HepG2 (cell line): ENCODE data around the gene ALDH7A1. TPM values are rescaled to one million over a fixed set of nuclear protein-coding genes. Genes with fewer than 3 reads are reported as not detected.
A peak's percentile ranks its signal among the peaks of the same experiment; 100 is the strongest.

Experiments
- AKAP8 ChIP-seq: sonication (generic); formaldehyde crosslinking; IDR thresholded peaks from 2 replicates; pipeline ENCODE4 v1.5.1; 2020; ENCODE audit warnings: mild to moderate bottlenecking, missing genetic modification reagents
- CREBL2 ChIP-seq: sonication (generic); formaldehyde crosslinking; IDR thresholded peaks from 2 replicates; pipeline ENCODE4 v1.8.1; 2023; ENCODE audit warnings: missing genetic modification reagents, mild to moderate bottlenecking, borderline replicate concordance
- GATA4 ChIP-seq: sonication (generic); IDR thresholded peaks from 2 replicates; pipeline ENCODE4 v1.6.1; 2016; ENCODE audit warnings: antibody characterized with exemption, low read depth, borderline replicate concordance
- KMT2B ChIP-seq: IDR thresholded peaks from 2 replicates; pipeline ENCODE4 v1.6.1; 2016; ENCODE audit warnings: missing genetic modification reagents, missing compliant biosample characterization
- NRL ChIP-seq: sonication (generic); formaldehyde crosslinking; IDR thresholded peaks from 2 replicates; pipeline ENCODE4 v1.5.0; 2020; ENCODE audit warnings: missing genetic modification reagents, mild to moderate bottlenecking, moderate library complexity, borderline replicate concordance
- POLR2G ChIP-seq: fragments of 200-400 bp; formaldehyde crosslinking; IDR thresholded peaks from 2 replicates; pipeline ENCODE4 v1.6.1; 2018; ENCODE audit warnings: mild to moderate bottlenecking, low read depth, low read length, moderate library complexity
- PRDM10 ChIP-seq: sonication (generic); formaldehyde crosslinking; IDR thresholded peaks from 2 replicates; pipeline ENCODE4 v1.4.0; 2020; ENCODE audit warnings: low read depth, missing genetic modification reagents
- STAT6 ChIP-seq: sonication (generic); formaldehyde crosslinking; IDR thresholded peaks from 2 replicates; pipeline ENCODE4 v1.4.0; 2020; ENCODE audit warnings: missing genetic modification reagents, mild to moderate bottlenecking, borderline replicate concordance
- TAF15 ChIP-seq: fragments of 200-400 bp; formaldehyde crosslinking; IDR thresholded peaks from one replicate; pipeline ENCODE4 v1.6.1; 2018; ENCODE audit warnings: mild to moderate bottlenecking, low read depth, low read length; ENCODE audit not compliant: poor library complexity, severe bottlenecking
- THAP7 ChIP-seq: sonication (generic); formaldehyde crosslinking; IDR thresholded peaks from 2 replicates; pipeline ENCODE4 v1.8.1; 2023; ENCODE audit warnings: mild to moderate bottlenecking, missing genetic modification reagents
- ZFX ChIP-seq: sonication (generic); formaldehyde crosslinking; IDR thresholded peaks from 2 replicates; pipeline ENCODE4 v1.4.0; 2020; ENCODE audit warnings: mild to moderate bottlenecking, low read depth, missing genetic modification reagents, moderate library complexity
- ZNF260 ChIP-seq: sonication (generic); formaldehyde crosslinking; IDR thresholded peaks from 2 replicates; pipeline ENCODE4 v1.4.0; 2020; ENCODE audit warnings: missing genetic modification reagents, low read depth, mild to moderate bottlenecking, borderline replicate concordance
- ZNF275 ChIP-seq: sonication (generic); formaldehyde crosslinking; IDR thresholded peaks from 2 replicates; pipeline ENCODE4 v1.8.0; 2022; ENCODE audit warnings: missing genetic modification reagents, mild to moderate bottlenecking, inconsistent platforms, borderline replicate concordance
- ZNF350 ChIP-seq: sonication (generic); formaldehyde crosslinking; IDR thresholded peaks from 2 replicates; pipeline ENCODE4 v1.4.0; 2020; ENCODE audit warnings: mild to moderate bottlenecking, low read depth, missing genetic modification reagents, borderline replicate concordance
- ZNF570 ChIP-seq: sonication (generic); formaldehyde crosslinking; IDR thresholded peaks from 2 replicates; pipeline ENCODE4 v1.4.0; 2020; ENCODE audit warnings: mild to moderate bottlenecking, missing genetic modification reagents, borderline replicate concordance
- ZNF792 ChIP-seq: IDR thresholded peaks from 2 replicates; pipeline ENCODE4 v1.6.1; 2016
- polyA plus RNA-seq, 8 experiments: library from polyadenylated mRNA; depleted of rRNA in 3 of 8; stranded (reverse) in 7 of 8; unstranded in 1 of 8; fragments of >200 nt; fragmentation: Illumina TruSeq in 4 of 8; extraction: Trizol in 4 of 8; gene quantifications; 2 replicates each; pipeline versions ENCODE4 v1.2.1 to v1.2.3, GENCODE V29; 2011 to 2016; ENCODE audit warnings: low read depth in 4 of 8, missing spikeins in 1 of 8, mixed read lengths in 1 of 8; ENCODE audit not compliant: insufficient read depth in 1 of 8
- total RNA-seq, 5 experiments: library from RNA; depleted of rRNA; stranded (reverse); fragments of >200 nt; fragmentation: Illumina TruSeq; extraction: Trizol; gene quantifications; 2 replicates each; pipeline ENCODE4 v1.2.3, GENCODE V29; 2016; ENCODE audit warnings: low read depth in 1 of 5

The ALDH7A1 gene
- total and polyA plus RNA-seq, 2 of the 13 experiments (the other 11 are each of a cell fraction or from before 2014, with no cell fraction given), result 69.0 to 100 TPM

- TF ChIP-seq STAT6 (CRISPR knock-in tag) (no peak), POLR2G (peak; percentile 97), GATA4 (peak; percentile 74; the same call in 1 of the 2 replicates), PRDM10 (CRISPR knock-in tag) (no peak), NRL (CRISPR knock-in tag) (no peak), AKAP8 (CRISPR knock-in tag) (peak; percentile 79; the same call in 1 of the 2 replicates), ZNF260 (CRISPR knock-in tag) (no peak), CREBL2 (CRISPR knock-in tag) (no peak), ZFX (peak; percentile 99), KMT2B (CRISPR knock-in tag) (peak; percentile 87), ZNF350 (CRISPR knock-in tag) (peak; percentile 77; the same call in 1 of the 2 replicates), TAF15 (no peak), THAP7 (CRISPR knock-in tag) (no peak), ZNF275 (no peak; the same call in 1 of the 2 replicates), ZNF570 (CRISPR knock-in tag) (no peak), ZNF792 (CRISPR knock-in tag) (peak; percentile 80)
These were observed at the start of gene ALDH7A1 (continued) for GRCh38 chr5:126594748-126595485.
